A673 (cell line): Measurements from ENCODE around the gene PPHLN1. TPM values are rescaled to one million over a fixed set of nuclear protein-coding genes. Genes with fewer than 3 reads are reported as not detected.
A peak's percentile ranks its signal among the peaks of the same experiment; 100 is the strongest.

Experiments used
- BruUV-seq: library from RNA; stranded (reverse); fragments of 400-500 nt; replicated peaks from 2 replicates; lab custom pipeline; 2021; lab: Mats Ljungman, UMichigan
- CTCF ChIA-PET: fragments of 300-600 bp; sonication (Branson Sonifier 250); formaldehyde crosslinking; loops from one replicate; lab custom pipeline; 2022; ENCODE audit warnings: antibody characterized with exemption; lab: Charles Lee
- POLR2A ChIA-PET: fragments of 300-600 bp; sonication (Branson Sonifier 250); formaldehyde crosslinking; loops from one replicate; lab custom pipeline; 2022; ENCODE audit warnings: antibody characterized with exemption; ENCODE audit not compliant: low non-redundant PET; lab: Charles Lee
- DNase-seq: peaks from one replicate; pipeline ENCODE4 v3.0.0-alpha.2; 2015; ENCODE audit warnings: low spot score
- H3K27ac ChIP-seq: fragments of 200-600 bp; sonication (generic); 2 replicates; pipeline ENCODE4 v1.5.1; 2016; ENCODE audit warnings: mixed run types, low read depth, mild to moderate bottlenecking, mixed read lengths, antibody characterized with exemption, low read length; ENCODE audit not compliant: poor library complexity, severe bottlenecking
- H3K27me3 ChIP-seq: fragments of 200-600 bp; sonication (generic); replicated peaks from 2 replicates; pipeline ENCODE4 v1.6.1; 2017; ENCODE audit warnings: mixed run types, low read depth, mild to moderate bottlenecking, mixed read lengths, antibody characterized with exemption, low read length; ENCODE audit not compliant: insufficient read depth, poor library complexity
- H3K36me3 ChIP-seq: fragments of 200-600 bp; sonication (generic); 2 replicates; pipeline ENCODE4 v1.6.1; 2016; ENCODE audit warnings: mixed run types, mild to moderate bottlenecking, mixed read lengths, antibody characterized with exemption, low read length; ENCODE audit not compliant: insufficient read depth, poor library complexity, severe bottlenecking
- H3K4me1 ChIP-seq: fragments of 200-600 bp; sonication (generic); 2 replicates; pipeline ENCODE4 v1.6.1; 2017; ENCODE audit warnings: mixed run types, mild to moderate bottlenecking, mixed read lengths, antibody characterized with exemption, low read length; ENCODE audit not compliant: insufficient read depth, poor library complexity, severe bottlenecking
- H3K4me3 ChIP-seq: fragments of 200-600 bp; sonication (generic); 2 replicates; pipeline ENCODE4 v1.5.1; 2016; ENCODE audit warnings: low read depth, mixed run types, mild to moderate bottlenecking, mixed read lengths, low read length; ENCODE audit not compliant: poor library complexity, severe bottlenecking
- H3K9me3 ChIP-seq: fragments of 200-600 bp; sonication (generic); 2 replicates; pipeline ENCODE4 v1.6.1; 2016; ENCODE audit warnings: mixed run types, low read depth, mild to moderate bottlenecking, mixed read lengths, antibody characterized with exemption, low read length; ENCODE audit not compliant: poor library complexity, severe bottlenecking
- CTCF ChIP-seq: fragments of 300-800, 200-600 bp; sonication (generic); conservative IDR thresholded peaks from 2 replicates; pipeline ENCODE4 v1.5.1; 2017; ENCODE audit warnings: low read depth, mild to moderate bottlenecking, antibody characterized with exemption, low read length, moderate library complexity, mixed read lengths
- EZH2 ChIP-seq: fragments of 200-600 bp; sonication (generic); IDR thresholded peaks from 2 replicates; pipeline ENCODE4 v1.6.1; 2017; ENCODE audit warnings: borderline replicate concordance, low read depth, mild to moderate bottlenecking, mixed read lengths, antibody characterized with exemption, low read length; ENCODE audit not compliant: poor library complexity, severe bottlenecking
- intact Hi-C: fragments of 100-400 bp; cut with micrococcal nuclease; formaldehyde crosslinking; loops from one replicate; pipeline ENCODE4 v1.10.0; 2022; ENCODE audit not compliant: unreplicated experiment
- total RNA-seq: library from RNA; stranded (reverse); gene quantifications from 2 replicates; pipeline ENCODE4 v1.2.3, GENCODE V29; 2021

Gene PPHLN1
- total RNA-seq, 1 experiment from 2014 or later = 90.1 TPM

- no peaks in the 10 kb centered on the region for H3K36me3 ChIP-seq
- no TSS peak for BruUV-seq
Measured at GRCh38 chr12:42278128-42278510, 47.8 kb upstream of the PPHLN1 start.

GRCh38 chr12:42281278-42281677 is 44.7 kb upstream of the PPHLN1 start:
- no TSS peak for BruUV-seq
- CTCF ChIA-PET = no interaction called here
- TF ChIP-seq EZH2 (no peak), CTCF (no peak)
- H3K36me3 ChIP-seq = no peaks in the 10 kb centered on the region
- no peaks in the 10 kb centered on the region for H3K27me3 ChIP-seq
- no peaks in the 10 kb centered on the region for H3K9me3 ChIP-seq
- POLR2A ChIA-PET = no interaction called here
- intact Hi-C loops = no loop called here
- no peak overlapping the region for H3K4me3 ChIP-seq
- DNase-seq = no peak
- H3K4me1 ChIP-seq = peaks cover 31% of the 10 kb centered on the region
- no peak overlapping the region for H3K27ac ChIP-seq

More at GRCh38 chr12:42278128-42278510, 47.8 kb upstream of the PPHLN1 start:
- ChIA-PET POLR2A (interaction anchor here (0.7 kb wide), 1 partner anchor 346 kb away, joined by 3 read pairs; no protein-coding TSS in a partner anchor), CTCF (no interaction called here)
- intact Hi-C loops = no loop called here
- DNase-seq = peak; percentile 81
- TF ChIP-seq CTCF (no peak), EZH2 (no peak)
- no peak overlapping the region for H3K4me3 ChIP-seq
- no peaks in the 10 kb centered on the region for H3K27me3 ChIP-seq
- H3K9me3 ChIP-seq = no peaks in the 10 kb centered on the region
- peaks cover 19% of the 10 kb centered on the region for H3K4me1 ChIP-seq
- peak overlapping the region; percentile 13 for H3K27ac ChIP-seq

GRCh38 chr12:42281844-42282243 is 44.1 kb upstream of the PPHLN1 start:
- intact Hi-C loops = no loop called here
- TF ChIP-seq CTCF (no peak), EZH2 (no peak)
- POLR2A ChIA-PET = no interaction called here

More at GRCh38 chr12:42281844-42282243, 44.1 kb upstream of the PPHLN1 start:
- H3K9me3 ChIP-seq = no peaks in the 10 kb centered on the region
- DNase-seq = no peak
- peaks cover 27% of the 10 kb centered on the region for H3K4me1 ChIP-seq
- no peaks in the 10 kb centered on the region for H3K36me3 ChIP-seq
- no peaks in the 10 kb centered on the region for H3K27me3 ChIP-seq
- CTCF ChIA-PET = interaction anchor here (0.6 kb wide), 1 partner anchor 15 kb away, joined by 6 read pairs; no protein-coding TSS in a partner anchor
- BruUV-seq = no TSS peak
- H3K27ac ChIP-seq = no peak overlapping the region
- no peak overlapping the region for H3K4me3 ChIP-seq
